HG02840 (cell line): ENCODE data around the gene LRIT3.

Experiments used
- ATAC-seq: cut with Tn5 transposase; IDR thresholded peaks from one replicate; pipeline ENCODE4 v1.9.1; 2021; ENCODE audit warnings: mild to moderate bottlenecking, moderate library complexity, moderate number of reproducible peaks; ENCODE audit not compliant: unreplicated experiment, low FRiP score

LRIT3 gene

GRCh38 chr4:109902559-109903251 is 54.8 kb downstream of the LRIT3 start:
- no peak for ATAC-seq

- no peak for ATAC-seq
These were observed 60.8 kb downstream of the LRIT3 start for GRCh38 chr4:109908731-109909130.

- no peak for ATAC-seq
These were observed 62.3 kb downstream of the LRIT3 start for GRCh38 chr4:109910256-109910655.

GRCh38 chr4:109912706-109913595 is 65.0 kb downstream of the LRIT3 start, which contains the start of gene EGF:
TSS of gene EGF (plus strand) at chr4:109912883. CDS start at chr4:109913336, 453 bp downstream.
- no peak for ATAC-seq

- no peak for ATAC-seq
These were observed 65.8 kb downstream of the LRIT3 start for GRCh38 chr4:109913596-109914241.

- ATAC-seq: no peak
These were observed 66.4 kb downstream of the LRIT3 start for GRCh38 chr4:109914322-109914721.

GRCh38 chr4:109915385-109916026 is 67.6 kb downstream of the LRIT3 start:
- no peak for ATAC-seq

- ATAC-seq: no peak
These were observed 68.1 kb downstream of the LRIT3 start for GRCh38 chr4:109916027-109916409.

GRCh38 chr4:109921384-109921808 is 73.5 kb downstream of the LRIT3 start:
- ATAC-seq: no peak
